Medulla oblongata (tissue), 1 donor: ENCODE results near the gene MCF2L.
"Not testable (repeated sequence)": the region's sequence is repeated elsewhere in the genome, so short reads cannot be mapped to it uniquely, and the experiment has no call there.

Experiments used
- DNase-seq: peaks from one replicate; pipeline ENCODE4 v3.0.0-alpha.2; 2015; ENCODE audit errors: extremely low spot score

Gene MCF2L

DNA sequence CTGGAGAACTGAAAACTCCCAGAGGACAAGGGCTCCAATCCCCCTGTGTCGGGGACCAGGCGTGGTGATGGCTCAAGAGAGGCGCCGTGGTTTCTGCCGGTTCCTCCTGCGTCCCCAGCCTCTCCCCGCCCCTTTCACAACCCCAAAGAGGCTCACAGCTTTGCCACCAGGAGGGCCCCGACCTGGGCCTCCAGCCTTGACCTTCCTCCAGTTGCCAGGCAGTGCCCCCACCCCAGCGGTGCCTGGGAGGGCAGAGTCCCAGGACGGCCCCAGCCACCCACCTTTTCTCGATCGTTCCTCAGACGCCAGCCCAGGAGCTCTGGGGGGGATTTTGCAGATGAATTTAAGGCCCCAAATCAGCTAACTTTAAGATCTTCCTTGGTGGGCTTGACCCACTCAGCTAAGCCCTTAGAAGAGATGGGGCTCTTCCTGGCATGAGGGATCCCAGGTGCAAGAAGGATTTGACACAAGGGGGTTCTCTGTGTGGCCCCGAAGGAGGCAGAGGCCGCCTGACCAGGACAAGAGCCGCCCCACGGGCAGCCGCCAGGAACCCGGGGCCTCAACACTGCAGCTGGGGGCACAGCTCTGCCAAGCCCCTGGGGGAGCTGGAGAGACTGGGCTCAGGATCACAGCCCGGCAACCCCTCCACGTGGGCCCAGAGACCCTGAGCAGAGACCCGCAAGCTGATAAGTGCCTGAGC is 47.0 kb downstream of the MCF2L start:
- DNase-seq = no peak

DNA sequence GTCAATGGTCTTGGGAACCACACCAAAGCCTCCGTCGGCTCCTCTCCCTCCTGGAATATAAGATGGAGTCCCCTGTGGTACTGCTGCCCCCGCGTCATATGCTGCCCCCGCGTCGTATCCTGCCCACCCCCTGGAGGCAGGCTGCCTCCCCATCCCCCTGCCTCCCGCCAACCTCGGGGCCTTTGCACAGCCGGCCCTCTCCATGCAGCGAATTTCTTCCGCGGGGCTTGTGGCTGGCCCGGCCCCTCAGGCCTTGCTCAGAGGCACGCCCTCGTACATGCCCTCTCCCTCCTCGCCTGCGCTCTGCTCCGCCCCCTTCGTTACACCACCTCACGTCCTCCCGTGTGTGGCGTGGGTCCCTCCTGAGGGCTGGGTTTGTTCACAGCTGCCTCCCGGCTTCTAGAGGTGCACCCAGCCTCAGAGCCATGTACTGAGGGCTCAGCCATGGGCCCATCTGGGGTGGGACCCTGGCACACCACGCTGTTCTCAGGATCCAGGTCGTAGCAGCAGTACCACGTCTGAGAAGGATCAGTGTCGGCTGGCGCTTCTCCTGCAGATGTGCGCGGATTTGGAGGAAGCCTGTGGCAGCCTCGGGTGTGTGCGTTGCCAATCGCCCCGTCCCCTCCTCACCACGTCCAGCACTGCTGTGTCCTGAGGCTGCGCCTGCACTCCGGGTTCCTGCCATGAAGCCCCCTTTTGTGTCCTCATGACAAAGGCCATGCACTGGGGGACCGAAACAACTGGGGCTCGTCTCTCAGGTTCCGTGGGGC is 47.7 kb downstream of the MCF2L start:
- DNase-seq = no peak

DNA sequence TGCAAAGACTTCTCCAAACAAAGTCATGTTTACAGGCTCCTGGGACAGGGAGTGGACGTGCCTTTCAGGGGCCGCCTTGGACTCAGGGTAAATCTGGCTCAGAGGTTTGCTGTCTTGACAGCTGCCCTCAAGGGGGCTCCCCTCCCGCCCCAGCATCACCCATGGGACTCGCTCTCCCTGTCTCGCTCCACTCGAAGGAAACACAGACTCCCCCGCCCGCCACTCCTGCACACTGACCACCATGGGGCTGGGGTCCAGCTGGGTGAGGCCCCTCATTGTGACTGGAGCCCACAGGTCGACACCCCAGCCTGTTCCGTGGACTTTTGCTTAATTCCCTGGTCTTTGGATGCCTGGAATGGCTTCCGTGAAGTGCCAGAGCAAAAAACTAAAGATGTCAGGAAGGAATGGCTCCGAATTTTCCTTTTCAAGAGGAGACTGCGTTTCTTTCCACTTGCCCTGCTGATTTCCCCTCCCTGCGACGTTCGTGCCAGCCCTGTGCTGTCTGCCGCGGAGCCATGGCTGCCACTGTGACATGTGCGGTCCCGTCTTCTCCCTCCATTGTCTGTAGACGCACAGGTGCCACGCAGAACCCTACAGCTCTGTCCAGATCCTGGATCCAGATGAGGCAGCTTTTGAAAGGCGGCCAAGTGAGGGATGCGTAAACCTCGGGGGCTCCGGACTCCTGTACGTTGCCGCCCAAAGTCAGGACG is 48.6 kb downstream of the MCF2L start:
- DNase-seq = no peak

DNA sequence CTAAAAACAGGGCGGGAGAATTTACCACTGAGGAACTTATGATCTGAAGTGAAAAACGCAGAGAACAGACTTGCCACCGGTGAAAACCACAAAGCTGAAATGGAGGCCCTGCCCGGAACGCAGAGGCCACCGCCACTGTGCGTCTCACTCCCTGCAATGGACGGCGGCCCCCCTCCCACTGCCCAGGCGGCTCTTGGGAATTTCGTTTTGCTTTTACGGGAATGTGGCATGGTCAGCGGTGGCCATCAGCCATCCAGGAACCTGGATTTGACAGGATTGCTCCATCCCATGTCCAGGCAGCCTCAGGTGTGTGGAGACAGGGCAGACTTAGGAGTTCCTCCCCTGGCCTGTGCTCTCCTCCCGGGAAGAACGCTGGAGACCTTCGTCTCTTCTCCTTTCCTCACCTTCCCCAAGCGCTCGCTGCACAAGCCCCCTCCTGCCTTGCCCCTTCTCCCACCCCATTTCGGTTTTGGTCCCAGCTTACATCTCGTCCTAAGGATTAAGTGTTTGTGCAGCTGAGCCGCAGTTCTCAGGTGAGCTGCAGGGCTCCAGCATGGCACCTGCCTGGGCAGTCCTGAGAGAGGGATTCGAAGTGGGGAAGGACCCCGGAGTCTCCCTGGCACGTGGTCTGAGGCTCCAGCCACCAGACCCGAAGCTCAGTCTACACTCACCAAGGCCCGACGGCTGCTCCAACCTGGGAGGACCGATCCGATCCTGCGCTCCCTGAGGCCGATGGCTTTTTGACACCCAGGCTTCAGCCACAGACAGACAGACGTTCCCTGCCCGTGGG is 49.9 kb downstream of the MCF2L start:
- peak; percentile 54 for DNase-seq

DNA sequence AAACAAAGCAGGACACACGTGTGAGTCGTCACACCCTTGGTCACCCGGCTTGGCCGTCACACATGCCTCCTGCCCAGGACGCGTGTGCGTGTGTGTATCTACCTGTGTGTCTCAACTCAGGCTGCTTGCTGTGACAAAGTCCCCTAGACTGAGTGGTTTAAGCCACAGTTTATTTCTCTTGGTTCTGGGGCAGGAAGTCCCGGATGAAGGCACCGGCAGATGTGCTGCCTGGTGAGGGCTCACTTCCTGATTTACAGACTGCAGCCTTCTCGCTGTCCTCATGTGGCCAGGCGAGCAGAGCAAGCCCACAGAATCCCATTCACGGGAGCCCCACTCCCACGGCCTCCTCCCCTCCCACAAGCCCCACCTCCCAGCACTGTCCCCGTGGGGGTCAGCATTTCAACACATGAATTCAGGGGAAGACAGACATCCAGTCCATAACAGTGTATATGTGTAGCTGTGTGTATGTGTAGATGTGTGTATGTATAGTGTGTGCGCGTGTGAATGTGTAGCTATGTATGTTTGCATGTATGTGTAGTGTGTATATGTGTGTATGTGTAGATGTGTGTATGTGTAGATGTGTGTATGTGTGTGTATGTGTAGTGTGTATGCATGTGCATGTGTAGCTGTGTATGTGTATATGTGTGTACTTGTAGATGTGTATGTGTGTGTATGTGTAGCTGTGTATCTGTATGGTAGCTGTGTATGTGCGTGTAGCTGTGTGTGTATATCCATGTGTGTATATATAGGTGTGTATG is 51.5 kb downstream of the MCF2L start:
- DNase-seq = no peak

DNA sequence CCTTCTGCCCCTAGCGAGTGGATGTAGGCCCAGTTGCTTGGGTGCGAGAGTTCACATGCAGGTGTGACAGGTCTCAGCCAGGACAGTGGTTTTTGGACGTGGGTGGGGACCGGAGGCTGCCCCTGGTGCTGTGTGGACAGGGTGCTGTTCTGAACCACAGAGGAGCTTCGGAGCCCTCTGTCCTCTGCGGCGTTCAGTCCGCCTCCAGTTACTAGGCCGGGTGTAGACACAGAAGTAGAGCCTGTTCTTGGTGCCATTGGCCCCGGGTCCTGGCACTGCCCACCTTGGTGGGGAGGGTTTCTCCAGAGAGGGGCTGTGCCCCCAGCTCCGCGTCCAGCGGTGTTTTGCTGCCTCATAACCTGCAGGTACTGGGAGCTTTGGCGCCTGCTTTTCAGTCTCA is 52.4 kb downstream of the MCF2L start:
- DNase-seq = no peak

DNA sequence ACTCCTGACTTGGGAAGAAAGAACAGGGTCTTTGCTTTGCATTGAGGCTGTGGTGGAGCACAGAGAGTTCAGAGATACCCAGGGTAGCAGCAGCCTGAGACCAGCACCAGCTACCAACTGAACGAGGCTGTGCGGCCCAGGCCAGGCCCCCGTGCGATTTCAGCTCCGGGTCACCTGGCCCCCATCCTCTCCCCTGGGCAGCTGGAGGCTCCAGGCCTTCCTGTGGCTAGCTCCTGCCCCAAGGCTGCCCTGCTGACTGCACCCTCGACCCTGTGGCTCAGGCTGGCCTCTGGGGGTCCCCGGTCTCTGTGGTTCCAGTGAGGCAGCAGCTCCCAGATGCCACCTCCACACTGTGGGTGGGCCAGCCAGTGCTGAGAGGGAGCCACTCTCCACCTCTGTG is 52.8 kb downstream of the MCF2L start:
- no peak for DNase-seq

DNA sequence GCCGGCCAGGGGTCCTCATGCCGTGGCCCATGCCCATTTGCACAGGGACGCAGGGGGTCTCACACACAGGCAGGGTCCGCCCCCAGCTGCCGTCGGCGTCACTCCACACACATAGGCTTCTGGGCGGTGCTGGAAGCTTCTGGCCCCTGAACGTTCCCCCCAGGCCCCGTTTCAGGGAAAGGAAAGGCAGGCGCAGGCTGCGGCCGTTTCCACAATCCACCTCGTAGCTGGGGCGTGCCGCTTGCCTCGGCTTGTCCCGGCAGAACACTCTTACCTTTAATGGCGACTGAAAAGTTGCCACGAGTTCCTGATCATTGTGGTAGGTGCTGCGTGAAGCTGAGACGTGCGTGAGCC is 53.4 kb downstream of the MCF2L start:
- no peak for DNase-seq

DNA sequence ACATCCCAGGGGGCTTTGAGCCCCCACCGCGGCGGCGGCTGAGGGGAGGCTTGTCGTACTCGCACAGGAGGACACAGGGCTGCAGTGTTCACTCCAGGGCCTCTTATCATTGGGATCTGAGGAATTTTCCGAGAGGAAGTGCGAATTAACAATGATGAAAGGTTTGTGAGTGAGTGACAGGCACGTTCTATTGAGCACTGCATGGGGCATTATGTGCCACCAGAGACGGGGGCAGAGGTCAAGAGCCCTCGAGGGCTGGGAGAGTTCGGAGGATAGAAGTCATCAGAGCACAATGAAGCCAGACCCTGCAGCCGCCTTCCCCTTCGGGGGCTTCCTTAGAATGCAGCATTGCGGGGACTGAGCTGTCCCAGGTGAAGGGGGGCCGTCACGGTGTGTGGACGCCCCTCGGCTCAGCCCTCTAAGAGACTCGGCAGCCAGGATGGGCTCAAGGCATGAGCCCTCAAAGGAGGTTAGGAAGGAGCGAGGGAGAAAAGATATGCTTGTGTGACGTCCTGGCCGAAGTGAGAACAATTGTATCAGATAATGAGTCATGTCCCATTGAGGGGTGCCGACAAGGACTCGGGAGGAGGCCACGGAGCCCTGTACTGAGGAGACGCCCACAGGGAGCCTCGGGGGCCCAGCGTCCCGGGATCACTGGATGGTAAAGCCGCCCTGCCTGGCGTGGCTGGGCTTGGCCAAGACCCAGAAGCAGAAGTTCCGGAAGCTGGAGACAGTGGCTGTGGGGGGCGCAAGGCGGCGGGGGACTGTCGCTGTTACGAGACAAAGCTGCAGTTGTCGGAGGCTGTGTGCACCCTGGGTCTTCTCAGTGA is 53.9 kb downstream of the MCF2L start:
- no peak for DNase-seq

DNA sequence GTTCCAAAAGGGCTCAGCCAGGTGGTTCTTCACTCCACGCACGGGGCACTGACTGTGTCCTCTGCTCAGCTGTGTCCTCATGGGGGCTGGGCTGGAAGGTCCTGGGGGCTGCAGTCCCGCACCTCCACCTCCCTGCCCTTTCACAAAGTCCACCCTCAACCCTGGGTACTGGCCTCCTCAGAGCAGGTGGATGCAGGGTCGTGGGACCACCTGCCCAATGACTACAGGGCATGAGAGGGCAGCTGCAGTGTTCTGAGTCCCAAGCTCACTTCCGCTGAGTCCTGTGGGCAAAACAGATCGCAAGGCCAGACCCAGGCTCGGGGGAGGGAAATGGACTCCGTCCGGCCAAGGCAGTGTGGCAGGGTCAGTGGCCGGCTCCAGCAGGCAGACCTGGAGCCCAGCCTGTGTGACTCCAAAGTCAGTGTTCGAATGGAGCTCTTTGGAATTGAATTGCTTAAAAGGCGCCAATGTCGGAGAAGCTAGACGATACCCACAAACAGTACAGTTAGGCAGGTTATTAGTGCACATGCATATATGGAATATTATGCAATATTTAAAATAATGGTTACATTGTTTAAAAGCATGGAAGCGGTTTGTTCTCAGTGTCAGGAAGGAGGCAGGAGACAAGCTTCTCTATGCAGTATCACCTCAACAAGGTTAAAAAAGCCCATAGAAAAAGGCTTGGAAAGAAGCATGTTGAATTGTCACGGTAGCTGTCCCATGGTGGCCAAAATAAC is 54.8 kb downstream of the MCF2L start:
- no peak for DNase-seq

DNA sequence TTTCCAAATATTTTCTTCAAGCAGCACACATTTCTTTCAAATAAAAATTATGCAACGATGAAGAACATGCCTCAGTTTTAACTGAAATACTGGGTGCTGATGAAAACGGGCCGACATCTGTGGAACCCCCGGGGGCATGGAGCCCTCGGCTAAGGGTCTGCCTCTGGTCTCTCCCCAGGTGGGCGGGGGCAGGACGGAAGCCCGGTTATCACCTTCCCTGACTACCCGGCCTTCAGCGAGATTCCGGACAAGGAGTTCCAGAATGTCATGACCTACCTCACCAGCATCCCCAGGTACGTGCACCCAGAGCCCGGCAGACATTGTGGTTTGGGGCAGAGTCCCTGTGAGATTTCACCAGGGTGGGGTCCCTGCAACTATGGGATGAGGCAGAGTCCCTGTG is 55.5 kb downstream of the MCF2L start:
- no peak for DNase-seq

DNA sequence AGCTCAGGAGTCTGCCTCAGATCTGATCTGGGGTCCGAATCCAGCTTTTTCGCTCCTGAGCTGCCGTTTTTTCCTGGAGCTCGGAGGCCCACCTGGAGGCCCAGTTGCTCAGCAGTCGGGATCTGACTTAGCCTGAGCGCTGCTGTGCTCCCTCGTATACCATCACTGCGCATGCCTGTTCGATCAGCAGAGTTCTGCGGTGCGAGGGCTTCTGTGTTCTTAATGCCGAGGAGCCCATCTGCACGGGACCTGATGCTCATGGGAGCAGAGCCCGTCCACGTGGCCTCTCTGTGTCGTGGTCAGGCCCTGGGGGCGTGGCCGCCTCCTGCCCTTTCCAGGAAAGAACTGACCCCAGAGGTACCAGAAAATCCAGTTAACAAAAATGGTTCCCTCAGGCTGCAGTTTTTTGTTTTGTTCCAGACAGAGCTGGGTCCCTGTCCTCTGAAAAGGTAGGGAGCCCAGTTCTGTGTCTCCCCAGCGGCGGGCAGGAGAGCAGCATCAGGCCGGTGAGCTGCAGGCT is 57.4 kb downstream of the MCF2L start:
- no peak for DNase-seq

DNA sequence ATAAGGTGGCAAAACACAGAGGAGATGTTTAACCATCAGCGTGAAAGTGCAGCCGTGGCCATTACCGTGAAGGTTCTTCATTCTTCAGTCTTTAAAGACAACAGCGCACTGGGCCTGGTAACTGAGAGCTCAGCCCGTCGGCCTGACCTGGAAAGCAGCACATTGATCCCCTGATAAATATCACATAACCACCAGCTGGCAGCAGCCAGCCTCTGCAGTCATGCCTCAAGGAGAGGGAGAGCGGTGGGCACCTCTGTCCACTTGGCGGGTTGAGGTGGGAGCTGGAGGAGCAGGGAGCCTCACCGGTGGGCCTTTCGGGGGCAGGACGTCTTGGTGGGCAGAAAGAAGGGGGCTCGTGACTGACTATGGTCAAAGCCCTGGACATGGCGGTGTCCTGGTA is 58.1 kb downstream of the MCF2L start:
- no peak for DNase-seq

DNA sequence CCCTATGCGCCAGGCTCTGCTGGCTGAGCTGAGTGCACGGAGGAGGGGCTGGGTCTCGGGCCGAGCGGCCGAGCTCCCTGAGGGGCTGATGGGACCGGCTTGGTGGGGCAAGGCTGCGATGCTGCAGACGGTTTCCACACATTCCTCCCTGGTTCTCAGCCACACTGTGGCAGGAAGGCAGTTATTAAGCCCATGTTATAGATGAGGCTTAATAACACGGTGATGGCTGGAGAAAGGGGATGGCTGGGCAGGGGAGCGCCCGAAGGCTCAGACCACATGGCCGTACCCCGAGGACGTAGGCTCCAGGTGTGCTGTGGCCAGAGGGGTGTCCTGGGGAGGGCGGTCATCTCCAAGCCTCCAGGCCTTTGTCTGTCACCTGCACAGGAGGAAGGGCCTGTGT is 58.6 kb downstream of the MCF2L start:
- DNase-seq = no peak

DNA sequence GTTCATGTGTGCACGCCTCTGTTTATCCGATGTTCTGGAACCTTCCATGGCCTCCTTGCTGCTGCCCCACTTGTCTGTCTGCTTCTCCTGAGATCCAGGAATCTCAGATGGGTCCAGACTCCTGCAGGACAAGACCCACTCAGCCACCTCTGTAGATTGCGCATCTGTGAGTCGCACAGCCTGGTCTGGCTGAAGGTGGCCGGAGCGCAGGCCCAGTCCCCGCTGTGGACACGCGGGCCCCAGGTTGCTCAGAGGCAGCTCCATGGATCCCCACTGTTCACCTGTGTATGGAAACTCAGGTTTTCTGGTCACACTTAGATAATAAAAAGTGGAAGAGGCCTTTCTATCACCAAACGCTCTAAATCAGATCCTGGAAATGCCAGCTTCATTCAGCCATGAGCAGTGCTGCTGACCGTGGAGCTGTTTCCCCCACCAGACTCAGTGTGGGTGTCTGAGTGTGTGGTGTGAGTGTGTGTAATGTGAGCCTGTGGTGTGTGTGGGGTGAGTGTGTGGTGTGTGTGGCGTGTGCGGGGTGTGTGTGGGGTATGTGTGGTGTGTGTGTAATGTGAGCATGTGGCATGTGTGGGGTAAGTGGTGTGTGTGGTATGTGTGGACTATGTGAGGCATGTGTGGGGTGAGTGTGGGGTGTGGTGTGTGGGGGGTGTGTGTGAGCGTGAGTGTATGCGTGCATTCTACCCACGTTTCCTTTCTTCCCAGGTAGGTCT is 59.5 kb downstream of the MCF2L start:
- DNase-seq = no peak

DNA sequence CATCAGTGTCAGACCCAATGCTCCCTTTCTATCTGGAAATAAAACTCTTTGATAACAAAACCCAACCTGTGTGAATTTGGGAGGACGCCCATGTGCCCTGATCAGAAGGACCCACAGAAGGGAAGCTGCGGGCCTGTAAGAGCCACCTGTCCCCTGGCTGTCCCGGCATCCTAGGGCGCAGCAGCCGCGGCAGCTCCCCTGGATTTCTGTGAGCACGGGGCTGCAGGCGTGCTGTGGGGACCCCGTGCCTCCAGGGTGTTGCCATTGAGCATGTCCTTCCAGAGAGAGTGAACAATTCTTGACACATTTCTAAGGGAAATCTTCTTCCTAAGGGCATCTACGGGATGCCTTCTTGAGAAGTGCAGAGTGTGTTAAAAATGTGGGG is 60.0 kb downstream of the MCF2L start:
- no peak for DNase-seq

DNA sequence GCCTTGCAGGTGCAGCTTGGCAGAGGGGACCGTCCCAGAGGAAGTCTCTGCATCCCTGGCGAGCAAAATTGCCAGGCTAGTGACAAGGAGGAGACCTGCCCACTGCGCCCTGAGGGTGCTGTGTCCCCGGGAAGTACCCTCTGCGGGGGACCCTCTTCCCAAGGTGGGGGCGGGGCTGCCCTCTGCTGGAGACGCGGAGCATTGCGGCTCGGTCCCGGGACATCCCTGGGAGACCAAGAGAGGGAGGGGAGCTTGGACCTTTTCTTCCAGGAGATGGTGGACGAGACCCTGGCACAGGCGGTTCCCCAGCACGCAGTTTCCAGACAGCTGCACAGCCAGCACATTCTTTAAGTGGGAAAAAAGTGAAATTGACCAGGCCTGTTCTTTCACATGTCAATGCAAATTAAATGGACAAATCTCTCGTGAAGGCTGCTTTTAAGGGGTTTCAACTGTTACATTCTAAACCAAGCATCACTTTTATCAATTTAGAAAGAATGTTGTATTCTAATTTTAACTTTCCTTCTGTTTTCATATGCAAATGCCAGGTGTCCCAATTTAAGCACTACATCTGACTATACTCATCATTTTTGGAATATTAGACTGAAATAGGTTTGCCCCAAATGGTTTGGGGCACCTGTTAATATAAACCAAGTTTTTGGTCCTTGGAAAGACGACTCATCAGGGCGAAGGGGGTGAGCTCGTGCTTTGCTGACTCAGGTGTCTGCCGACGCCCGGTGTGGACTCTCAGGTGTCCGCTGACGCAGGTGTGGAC is 60.7 kb downstream of the MCF2L start:
- no peak for DNase-seq

DNA sequence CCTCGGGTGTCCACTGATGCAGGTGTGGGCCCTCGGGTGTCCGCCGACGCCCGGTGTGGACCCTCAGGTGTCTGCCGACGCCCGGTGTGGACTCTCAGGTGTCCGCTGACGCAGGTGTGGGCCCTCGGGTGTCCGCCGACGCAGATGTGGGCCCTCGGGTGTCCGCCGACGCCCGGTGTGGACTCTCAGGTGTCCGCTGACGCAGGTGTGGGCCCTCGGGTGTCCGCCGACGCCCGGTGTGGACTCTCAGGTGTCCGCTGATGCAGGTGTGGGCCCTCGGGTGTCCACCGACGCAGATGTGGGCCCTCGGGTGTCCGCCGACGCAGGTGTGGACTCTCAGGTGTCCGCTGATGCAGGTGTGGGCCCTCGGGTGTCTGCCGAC is 61.2 kb downstream of the MCF2L start:
- DNase-seq = not testable (repeated sequence)
